Calu3 (cell line): Measurements from ENCODE around the gene PATE1. TPM values are rescaled to one million over a fixed set of nuclear protein-coding genes. Genes with fewer than 3 reads are reported as not detected.

Experiments
- BruUV-seq: library from RNA; stranded (reverse); fragments of 400-500 nt; replicated peaks from 2 replicates; lab custom pipeline; 2021; lab: Mats Ljungman, UMichigan
- CTCF ChIA-PET: fragments of 300-600 bp; sonication (Branson Sonifier 250); formaldehyde crosslinking; loops from one replicate; lab custom pipeline; 2022; ENCODE audit warnings: antibody characterized with exemption; lab: Charles Lee
- DNase-seq: peaks from one replicate; pipeline ENCODE4 v3.0.0; 2022
- H3K27ac Mint-ChIP-seq: one replicate; pipeline ENCODE4 v1.8.0; 2022; ENCODE audit warnings: mixed read lengths; ENCODE audit not compliant: unreplicated experiment
- H3K27me3 Mint-ChIP-seq: one replicate; pipeline ENCODE4 v1.8.0; 2022; ENCODE audit warnings: mixed read lengths; ENCODE audit not compliant: unreplicated experiment
- H3K36me3 Mint-ChIP-seq: one replicate; pipeline ENCODE4 v1.8.0; 2022; ENCODE audit warnings: mild to moderate bottlenecking, moderate library complexity, mixed read lengths; ENCODE audit not compliant: insufficient read depth, unreplicated experiment
- H3K4me1 Mint-ChIP-seq: one replicate; pipeline ENCODE4 v1.8.0; 2022; ENCODE audit warnings: mild to moderate bottlenecking, low read depth, mixed read lengths; ENCODE audit not compliant: unreplicated experiment
- H3K4me3 Mint-ChIP-seq: one replicate; pipeline ENCODE4 v1.8.0; 2022; ENCODE audit warnings: mild to moderate bottlenecking, low read depth, moderate library complexity, mixed read lengths; ENCODE audit not compliant: unreplicated experiment
- H3K9me3 Mint-ChIP-seq: one replicate; pipeline ENCODE4 v1.8.0; 2022; ENCODE audit warnings: low read depth, mixed read lengths; ENCODE audit not compliant: unreplicated experiment
- CTCF ChIP-seq: fragments of 200-600 bp; IDR thresholded peaks from one replicate; pipeline ENCODE4 v1.8.0; 2022; ENCODE audit warnings: antibody characterized with exemption; ENCODE audit not compliant: unreplicated experiment
- intact Hi-C: fragments of 100-400 bp; cut with micrococcal nuclease; formaldehyde crosslinking; loops from one replicate; pipeline ENCODE4 v1.10.0; 2022; ENCODE audit not compliant: unreplicated experiment
- total RNA-seq: library from RNA; stranded (reverse); gene quantifications from 2 replicates; pipeline ENCODE4 v1.2.3, GENCODE V29; 2022

Gene PATE1
- total RNA-seq, 1 experiment from 2014 or later = not detected

GRCh38 chr11:125784678-125785077 lies 38.6 kb downstream of the PATE1 start:
- TF ChIP-seq CTCF = no peak
- Mint-ChIP-seq H3K4me3 (no peak overlapping the region), H3K4me1 (no peaks in the 10 kb centered on the region), H3K27me3 (peaks cover 19% of the 10 kb centered on the region), H3K36me3 (no peaks in the 10 kb centered on the region), H3K9me3 (no peaks in the 10 kb centered on the region), H3K27ac (no peak overlapping the region)
- no peak for DNase-seq
- intact Hi-C loops = no loop called here
- CTCF ChIA-PET = no interaction called here
- BruUV-seq = no TSS peak

- intact Hi-C loops = no loop called here
- no TSS peak for BruUV-seq
- Mint-ChIP-seq H3K27ac (no peak within 1 kb of the TSS), H3K4me3 (no peak within 1 kb of the TSS), H3K9me3 (no peaks in the 10 kb centered on the region), H3K36me3 (no peaks in the 10 kb centered on the region), H3K27me3 (peaks cover 15% of the 10 kb centered on the region), H3K4me1 (no peaks in the 10 kb centered on the region)
- CTCF ChIA-PET = no interaction called here
- DNase-seq = no peak
- TF ChIP-seq CTCF = no peak
Observed at GRCh38 chr11:125787827-125788226, 41.7 kb downstream of the PATE1 start, which contains the start of gene PATE3. PATE3 (plus strand) TSS chr11:125788127; CDS start chr11:125788152, 25 bp downstream.

- CTCF ChIA-PET = no interaction called here
Observed at GRCh38 chr11:125790825-125791224, 44.7 kb downstream of the PATE1 start.

GRCh38 chr11:125797641-125798040 lies 51.6 kb downstream of the PATE1 start:
- no TSS peak for BruUV-seq
- H3K27me3 Mint-ChIP-seq = peaks cover 15% of the 10 kb centered on the region
- no peak for DNase-seq
- intact Hi-C loops = no loop called here
- H3K4me3 Mint-ChIP-seq = no peak overlapping the region
- no peaks in the 10 kb centered on the region for H3K4me1 Mint-ChIP-seq
- no peaks in the 10 kb centered on the region for H3K9me3 Mint-ChIP-seq
- CTCF ChIA-PET = no interaction called here
- TF ChIP-seq CTCF = no peak
- H3K36me3 Mint-ChIP-seq = no peaks in the 10 kb centered on the region
- H3K27ac Mint-ChIP-seq = no peak overlapping the region

More at GRCh38 chr11:125790825-125791224, 44.7 kb downstream of the PATE1 start:
- Mint-ChIP-seq H3K4me3 (no peak overlapping the region), H3K36me3 (no peaks in the 10 kb centered on the region), H3K27ac (no peak overlapping the region), H3K4me1 (no peaks in the 10 kb centered on the region), H3K9me3 (no peaks in the 10 kb centered on the region), H3K27me3 (peaks cover 15% of the 10 kb centered on the region)
- DNase-seq = no peak
- TF ChIP-seq CTCF = no peak
- intact Hi-C loops = no loop called here
- BruUV-seq = no TSS peak

Other genes with a start within 250 kb of the PATE1 start
- 76.7 and 82.2 TPM in 2 replicates for gene EI24, start 176.8 kb upstream of the PATE1 start, total RNA-seq
- 139 and 168 TPM in 2 replicates for gene STT3A, start 153.4 kb upstream of the PATE1 start, total RNA-seq
- gene CHEK1, start 121.1 kb upstream of the PATE1 start, total RNA-seq = 27.3 and 33.2 TPM in 2 replicates
- not detected in 2 replicates for gene ACRV1, start 65.4 kb upstream of the PATE1 start, total RNA-seq
- gene PATE2, start 32.5 kb downstream of the PATE1 start, total RNA-seq = not detected in 2 replicates
- not detected in 2 replicates for gene PATE3, start 41.8 kb downstream of the PATE1 start, total RNA-seq
- not detected in 2 replicates for gene PATE4, start 87.0 kb downstream of the PATE1 start, total RNA-seq
- gene HYLS1, start 141.4 kb downstream of the PATE1 start, total RNA-seq = 2.0 and 2.1 TPM in 2 replicates
- 9.5 and 10.4 TPM in 2 replicates for gene PUS3, start 156.9 kb downstream of the PATE1 start, total RNA-seq
- gene DDX25, start 158.2 kb downstream of the PATE1 start, total RNA-seq = not detected in 2 replicates
- gene VSIG10L2, start 199.8 kb downstream of the PATE1 start, total RNA-seq = not detected in 2 replicates